HG03159 (cell line): Measurements from ENCODE around the gene NPS.

ENCODE experiments used
- ATAC-seq: cut with Tn5 transposase; IDR thresholded peaks from one replicate; pipeline ENCODE4 v1.9.1; 2021; ENCODE audit warnings: mild to moderate bottlenecking, moderate library complexity; ENCODE audit not compliant: unreplicated experiment

The NPS gene, protein sequence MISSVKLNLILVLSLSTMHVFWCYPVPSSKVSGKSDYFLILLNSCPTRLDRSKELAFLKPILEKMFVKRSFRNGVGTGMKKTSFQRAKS

DNA sequence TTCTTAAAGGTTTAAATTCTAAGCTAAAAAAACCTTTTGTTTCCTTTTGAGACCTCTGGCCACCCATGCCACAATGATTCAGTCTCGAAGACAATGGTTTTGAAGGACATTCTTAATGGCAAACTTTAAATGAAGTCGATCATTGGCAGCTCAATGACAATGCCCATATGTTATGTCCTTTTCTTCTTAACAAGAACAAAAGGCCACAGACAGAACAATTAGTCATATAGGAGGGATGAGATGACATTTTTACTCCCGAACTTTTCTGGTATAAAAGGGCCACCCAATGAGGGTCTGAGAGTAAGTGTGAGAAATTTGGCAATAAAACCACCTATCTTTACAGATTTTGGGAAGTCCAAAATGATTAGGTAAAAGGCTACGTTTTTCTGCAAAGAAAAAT is at the start of gene NPS:
NPS (plus strand) TSS at position 301 of the 400 bp plus-strand sequence; CDS start at position 361, 60 bp downstream.
- no peak for ATAC-seq

DNA sequence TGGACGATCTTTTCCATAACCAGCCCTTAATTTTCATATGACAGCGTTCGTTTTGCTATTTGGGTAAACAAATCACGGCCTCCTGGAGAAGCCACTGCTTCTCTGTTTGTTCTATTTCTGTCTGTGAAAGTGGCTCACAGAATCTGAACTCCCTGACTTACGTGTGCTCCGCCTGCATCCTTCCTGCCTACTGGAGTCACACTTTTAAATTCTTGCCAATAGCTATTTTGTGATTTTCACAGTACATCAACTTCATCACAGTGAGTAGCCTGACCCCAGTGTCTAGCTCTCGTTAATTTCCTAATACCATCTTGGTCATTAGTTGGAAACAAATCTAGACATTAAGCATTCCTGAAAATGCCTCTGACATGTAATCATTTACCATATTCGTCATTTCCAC is 49.0 kb upstream of the NPS start:
- ATAC-seq = no peak

DNA sequence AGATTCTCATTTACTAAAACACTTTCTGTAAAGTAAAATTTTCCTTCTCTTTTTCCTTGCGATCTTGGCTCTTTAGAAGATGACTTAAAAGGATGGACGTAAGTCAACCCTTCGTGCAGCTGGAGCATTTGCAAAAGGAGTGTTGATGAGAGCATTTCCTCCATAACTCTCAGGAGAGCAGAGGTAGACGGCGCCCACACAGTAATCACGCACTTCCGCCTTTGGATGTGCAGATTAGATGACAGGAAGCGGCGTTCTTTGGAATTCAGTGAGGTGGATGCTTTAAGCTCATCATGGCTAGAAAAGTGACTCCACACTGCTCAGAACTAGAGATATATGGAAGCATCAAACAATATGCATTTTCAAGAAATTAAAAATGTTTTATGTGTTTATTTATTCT is 43.0 kb upstream of the NPS start:
- no peak for ATAC-seq

DNA sequence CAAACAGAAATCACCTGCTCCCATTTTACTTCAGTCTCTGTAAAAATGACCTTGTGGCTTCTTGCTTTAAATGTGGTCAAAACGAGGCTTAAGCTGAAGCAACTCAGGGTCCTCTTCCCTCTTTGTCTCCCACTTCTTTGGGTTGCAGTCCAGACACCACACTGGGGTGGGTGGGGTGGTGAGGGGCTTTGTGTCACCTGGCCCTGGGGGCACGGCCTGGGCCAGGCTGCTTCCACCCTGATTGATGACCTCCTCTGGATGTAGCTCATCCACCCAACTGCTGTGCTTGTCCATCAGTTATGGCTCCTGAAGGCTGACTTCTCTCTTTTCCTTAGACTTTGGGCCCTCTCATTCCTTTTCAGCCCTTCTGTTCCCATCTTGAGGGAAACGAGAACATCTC is 26.8 kb upstream of the NPS start:
- no peak for ATAC-seq

DNA sequence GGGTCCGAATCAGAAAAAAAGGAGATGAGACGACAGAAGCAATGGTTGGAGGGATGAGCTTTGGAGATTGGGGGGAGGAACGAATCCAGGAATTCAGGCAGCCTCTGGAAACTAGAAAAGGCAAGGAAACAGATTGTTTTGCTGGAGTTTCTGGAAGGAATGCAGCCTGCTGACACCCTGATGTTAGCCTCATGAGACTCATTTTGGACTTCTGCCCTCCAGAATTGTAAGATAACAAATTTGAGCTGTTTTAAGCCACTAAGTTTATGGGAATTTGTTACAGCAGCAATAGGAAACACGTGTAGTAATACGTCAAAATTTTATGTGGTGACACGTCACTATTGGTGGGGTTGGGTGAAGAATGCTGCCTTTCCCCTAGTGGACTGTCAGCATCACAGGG is 25.6 kb upstream of the NPS start:
- ATAC-seq = no peak

DNA sequence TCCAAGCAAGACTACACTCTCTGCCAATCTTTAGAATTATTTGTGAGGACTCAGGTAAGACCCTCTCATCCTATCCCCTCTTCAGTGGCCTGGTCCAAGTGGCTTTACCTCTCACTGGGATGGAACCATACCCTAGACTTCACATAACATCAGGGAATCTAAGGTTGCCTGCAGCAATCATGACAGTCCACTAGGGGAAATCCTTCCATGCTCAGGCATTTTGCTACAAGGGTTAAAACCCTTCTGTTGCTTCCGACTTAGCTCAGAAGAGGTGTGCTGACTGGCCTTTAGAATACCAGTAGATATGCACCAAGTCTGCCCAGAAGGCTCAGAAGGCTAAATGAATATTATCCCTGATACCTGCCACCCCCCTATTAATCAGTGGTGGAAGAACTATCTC is 24.9 kb upstream of the NPS start:
- ATAC-seq = no peak

DNA sequence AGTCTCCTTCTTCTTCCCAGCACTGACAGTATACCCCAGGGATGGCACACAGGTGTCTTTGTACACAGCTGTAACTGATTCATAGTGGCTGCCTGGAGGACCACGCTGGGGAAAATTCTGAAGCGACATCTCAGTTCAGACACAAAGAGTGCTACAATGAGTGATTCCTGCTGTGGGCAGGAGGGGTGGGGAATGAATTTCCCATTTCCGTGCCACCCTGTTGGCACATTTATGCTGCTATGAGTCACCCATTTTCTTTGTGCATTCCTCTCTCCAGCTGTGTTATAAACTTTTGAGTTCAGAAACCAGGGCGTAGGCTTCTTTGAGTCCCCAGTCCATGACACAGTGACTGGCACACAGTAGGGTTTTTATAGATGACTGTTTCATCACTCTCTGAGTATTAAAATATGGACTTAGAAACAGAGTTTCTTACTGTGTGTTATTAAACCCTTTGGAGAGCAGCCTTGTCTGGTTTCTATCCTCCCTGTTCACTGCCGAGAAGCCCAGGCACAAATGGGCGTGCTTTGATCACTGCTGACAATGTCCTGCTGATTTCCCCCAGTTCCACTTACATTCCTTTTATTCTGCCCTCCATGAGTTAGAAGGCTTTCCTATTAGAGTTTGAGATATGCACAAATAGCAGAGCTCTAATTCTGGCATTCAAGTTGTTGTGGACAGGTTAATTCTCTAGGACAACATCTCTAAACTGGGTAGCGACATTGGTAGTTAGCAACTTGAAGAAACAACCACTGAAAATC is 24.0 kb upstream of the NPS start:
- no peak for ATAC-seq

DNA sequence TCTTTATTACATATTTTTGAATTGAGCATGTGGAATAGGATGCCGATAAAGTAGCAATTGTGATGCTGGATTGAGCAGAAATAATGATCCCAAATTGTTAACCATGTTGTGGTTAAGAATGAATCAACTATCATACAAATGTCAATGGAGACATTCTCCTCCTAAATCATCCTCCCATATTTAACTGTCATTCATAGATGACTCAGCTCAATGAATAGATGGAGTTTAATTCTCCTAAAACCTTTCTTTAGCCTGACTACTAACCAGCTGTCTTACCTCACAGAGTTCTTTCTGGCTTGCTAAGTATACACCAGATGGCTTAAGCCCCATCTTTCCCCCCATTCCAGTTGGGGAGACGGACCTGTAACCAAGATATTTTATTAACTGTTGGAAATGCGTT is 23.4 kb upstream of the NPS start:
- no peak for ATAC-seq

DNA sequence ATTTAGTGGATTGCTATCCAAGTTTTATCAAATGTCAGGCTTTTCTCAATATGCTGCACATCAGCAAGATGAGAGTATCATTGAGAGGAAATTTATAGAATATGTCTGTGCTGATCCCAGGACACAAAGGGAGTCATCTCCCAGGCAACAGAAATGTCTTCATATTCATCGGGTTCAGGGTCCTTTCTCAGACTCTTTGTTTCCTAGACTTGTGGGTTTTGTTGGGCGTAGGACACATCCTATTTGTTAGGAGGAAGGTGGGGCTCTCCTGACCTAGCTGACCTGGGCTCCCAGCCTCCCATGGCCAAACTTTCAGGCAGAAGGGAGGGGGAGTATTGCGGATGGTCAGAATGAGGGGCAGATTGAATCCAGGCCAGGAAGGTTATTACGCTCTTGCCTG is 22.9 kb upstream of the NPS start:
- ATAC-seq = no peak

DNA sequence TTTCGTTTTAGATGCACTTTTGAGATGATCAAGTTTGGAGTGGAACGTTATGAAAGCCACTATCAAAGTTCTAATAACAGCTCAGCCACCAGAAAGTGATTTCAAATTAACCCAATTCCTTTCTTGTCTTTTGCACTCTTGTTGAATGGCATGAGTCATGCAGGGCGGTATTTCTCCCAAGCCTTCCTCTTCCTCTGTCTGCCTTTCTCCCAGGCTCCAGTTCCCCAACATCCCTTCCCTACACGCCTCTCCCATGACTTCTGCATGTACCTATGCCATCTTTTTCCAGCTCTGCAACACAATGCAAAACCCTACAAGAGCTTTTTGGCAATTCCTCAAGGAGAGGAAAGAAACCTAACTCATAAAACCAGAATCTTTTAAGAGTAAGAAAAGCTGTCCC is 21.8 kb upstream of the NPS start:
- no peak for ATAC-seq

DNA sequence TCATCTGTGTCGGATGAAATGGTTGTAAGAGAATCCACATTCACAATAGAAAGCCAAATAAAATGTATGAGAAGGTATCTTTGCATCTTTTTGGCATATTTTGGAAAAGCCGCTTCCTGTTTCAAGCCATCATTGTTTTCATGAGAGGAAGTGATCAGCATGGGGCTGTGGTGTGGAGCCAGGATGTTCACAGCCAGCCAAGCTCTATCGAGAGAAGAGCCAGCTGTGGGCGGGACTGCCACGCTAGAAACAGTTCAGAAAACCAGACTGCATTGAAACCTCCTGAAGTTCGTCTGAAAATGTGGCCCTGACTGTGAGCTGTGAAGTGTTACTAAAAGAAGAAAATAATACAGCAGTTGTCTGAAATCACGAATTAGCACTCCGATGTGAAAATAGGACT is 21.2 kb upstream of the NPS start:
- ATAC-seq = no peak

DNA sequence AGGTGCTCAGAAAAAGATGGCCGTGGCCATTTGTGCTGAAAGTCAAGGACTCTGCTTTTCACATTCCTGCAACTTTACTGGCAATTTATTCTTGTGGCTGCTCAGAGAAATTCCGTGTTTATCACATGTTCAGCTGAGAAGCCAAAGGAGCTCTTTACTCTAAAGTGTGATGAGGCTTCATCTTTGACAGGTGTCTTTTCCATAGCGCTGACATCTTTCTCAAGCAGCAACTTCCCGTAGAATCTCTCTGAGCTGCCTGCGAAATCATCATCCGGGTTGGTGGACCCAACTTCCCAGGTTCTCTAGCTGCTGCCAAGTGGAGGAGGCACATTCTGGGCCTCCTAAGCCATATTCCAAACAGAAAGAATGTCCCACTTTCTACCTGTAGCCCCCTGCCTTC is 16.9 kb upstream of the NPS start:
- no peak for ATAC-seq

DNA sequence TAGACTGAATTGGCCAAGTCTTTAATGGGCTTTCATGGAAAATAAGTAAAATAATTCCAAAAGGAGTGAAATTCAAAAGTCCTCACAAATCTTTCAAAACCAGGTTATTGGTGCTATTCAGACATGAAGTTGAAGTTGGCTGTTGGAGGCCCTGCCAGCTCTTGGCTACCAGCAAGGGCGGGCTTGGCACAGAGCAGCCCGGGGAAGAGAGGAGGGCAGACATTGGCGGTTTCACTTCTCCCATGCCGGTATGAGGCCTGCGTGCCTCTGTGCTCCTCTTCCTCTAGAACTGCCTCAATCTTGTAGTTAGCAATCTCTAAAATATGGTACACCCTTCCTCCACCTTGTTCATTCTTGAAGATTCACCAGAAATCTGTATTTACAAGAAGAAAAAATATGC is 16.4 kb upstream of the NPS start:
- no peak for ATAC-seq

DNA sequence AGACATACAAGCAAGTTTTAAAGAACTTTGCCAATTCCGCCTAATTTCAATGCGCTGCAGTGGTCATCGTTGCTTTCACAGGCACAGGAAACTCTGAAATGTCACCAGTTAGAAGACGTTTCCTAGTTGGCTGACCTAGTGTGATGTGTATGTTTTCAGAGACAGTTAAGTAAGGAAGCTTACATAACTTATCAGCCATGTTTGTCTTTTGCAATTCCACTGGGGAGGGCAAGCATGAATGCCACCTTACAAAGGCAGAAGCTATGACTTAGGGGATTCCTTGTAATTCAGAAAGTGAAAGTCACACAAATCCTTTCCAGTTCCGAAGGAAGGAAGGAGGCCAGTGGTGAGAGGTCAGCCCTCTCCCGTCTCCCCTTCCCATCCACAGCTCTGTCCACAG is 15.0 kb upstream of the NPS start:
- ATAC-seq = no peak

DNA sequence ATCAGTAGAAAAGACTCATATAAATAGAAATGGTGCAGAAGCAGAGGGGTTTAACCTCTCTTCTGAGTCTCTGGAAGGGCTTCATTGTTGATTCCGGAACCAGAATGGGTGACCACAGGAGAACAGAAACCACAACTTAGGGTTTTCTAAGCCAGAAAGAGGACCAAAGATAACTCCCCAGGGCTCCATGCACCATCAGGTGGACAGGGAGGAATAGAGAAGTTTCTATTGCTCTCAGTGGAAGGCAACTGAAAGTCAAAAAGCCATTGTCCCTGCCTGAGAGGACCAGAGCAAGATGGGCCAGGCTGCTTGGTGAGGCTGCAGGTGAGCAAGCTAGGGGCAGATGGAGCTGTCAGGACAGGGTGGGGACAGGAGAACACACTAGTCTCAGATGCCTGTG is 14.6 kb upstream of the NPS start:
- no peak for ATAC-seq

DNA sequence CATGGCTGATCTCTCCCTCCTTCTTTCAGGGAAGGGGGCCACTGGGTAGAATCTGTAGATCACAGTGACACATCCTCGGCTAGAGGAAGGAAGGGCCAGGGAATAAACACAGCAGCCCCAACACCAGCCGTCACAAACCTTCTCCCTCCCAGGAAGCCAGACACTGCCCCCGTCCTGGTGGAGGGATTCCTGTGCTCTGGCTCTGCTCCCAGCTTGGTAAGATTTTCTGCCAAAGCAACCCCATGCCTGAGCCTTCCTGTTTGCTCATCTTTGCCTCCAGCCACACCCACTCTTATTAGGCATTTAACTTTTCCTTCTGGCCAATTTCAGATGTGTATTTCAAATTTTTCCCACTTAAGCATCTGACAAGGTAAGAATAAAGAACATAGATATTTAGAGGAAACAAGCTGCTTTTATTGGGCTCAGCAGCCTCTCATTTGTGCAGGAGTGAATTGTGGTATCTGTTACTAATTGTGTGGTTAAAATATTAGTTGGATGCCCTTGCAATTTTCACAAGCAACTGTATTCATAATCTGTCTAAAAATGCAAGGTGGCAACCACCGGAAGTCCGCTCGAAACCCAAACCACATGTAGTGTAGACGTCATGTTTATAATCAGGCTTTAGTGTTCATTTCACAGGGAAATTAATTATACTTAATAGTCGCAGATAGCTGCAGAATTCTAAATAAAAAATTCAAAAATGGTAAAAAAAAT is 13.2 kb upstream of the NPS start:
- no peak for ATAC-seq

DNA sequence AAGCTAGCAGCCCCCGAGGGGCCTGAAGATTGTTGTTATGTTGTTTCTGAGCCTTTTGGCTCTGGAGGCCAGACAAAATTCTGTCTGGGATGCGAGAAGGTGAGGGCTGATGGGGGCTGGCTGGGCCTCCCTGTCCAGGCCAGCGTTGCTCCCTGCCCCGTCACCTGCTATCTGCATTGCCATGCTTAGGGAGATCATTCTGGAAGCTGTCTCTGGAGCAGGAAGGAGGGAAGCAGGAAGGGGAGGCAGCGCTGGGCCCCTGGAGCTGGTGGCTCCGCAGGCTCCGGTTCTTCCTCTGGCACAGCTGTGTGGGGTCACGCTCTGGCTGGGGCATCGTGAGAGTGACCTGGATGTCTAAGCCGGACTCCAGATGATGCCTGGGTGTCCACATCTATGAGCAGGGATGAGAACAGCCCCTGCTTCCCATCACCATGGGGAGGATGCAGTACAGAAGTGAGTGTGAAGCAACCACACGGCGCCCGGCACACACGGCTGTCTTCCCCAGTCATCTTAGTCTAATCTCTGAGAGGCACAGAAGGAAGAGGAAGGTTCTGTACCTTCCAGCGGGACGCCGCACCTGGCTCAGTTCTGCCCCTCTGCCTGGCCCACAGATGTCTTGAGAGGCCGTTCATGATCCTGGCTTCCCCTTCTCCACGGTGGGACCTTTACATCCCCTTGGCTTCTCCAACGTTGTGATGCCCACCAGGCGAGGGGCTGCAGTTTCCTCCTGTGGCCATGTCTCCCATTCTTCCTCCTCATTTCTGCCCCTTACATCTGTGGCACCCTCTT is 11.9 kb upstream of the NPS start:
- no peak for ATAC-seq

DNA sequence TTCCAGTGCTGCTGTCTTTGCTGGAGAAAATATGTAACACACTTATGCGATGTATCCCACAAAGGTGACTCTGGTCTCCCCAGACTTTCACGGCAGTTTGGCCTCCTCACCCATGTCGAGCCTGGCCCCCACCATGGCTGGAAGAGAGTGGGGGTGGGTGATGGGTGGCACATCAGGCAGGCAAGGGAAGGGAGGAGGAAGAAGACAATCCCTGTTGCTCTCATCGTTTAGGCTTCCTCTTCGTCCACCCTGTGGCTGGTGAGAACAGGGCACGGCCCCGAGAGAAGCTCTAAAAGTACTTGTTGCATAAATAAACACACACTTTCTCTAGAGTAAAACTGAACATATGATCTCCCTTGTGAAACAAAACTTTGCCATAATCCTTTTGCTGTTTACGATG is 11.2 kb upstream of the NPS start:
- no peak for ATAC-seq

DNA sequence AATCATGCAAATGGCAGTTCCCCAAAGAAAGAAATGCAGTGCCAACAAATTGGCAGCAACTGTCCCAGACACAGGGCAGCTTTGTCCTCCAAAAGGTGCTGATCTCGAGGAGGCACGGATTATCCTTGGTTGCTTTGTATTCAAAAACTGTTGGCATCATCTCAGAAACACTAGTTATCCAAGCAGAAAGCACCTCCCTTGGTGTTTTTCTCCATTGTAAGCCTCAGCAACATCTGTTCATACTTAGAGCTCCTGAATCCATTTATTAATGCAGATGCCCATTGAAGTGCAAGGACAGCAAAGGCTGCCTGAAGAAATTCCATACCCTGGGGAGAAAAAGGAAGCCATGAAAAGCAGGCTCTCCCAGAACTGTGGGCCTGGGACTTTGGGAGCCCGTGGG is 1.1 kb upstream of the NPS start:
- no peak for ATAC-seq

DNA sequence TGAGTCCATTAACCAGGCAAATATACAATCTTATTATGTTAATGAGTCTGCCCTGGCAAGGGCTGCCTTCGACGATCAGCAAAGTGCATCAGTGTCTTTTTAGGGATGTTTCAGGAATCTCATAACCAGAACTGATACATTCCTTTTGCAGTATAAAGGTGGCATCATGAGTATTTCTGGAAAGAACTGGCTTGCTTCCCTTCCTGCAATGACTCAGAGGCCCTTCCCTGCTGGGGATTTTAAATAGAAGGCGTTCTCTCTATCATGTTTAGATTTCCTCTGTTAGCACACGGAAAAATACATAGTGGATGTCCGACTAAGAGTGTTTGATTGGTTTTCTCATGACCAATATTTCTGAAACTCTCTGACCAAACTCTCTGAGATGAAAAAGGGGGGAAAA is 1.8 kb downstream of the NPS start:
- ATAC-seq = no peak

DNA sequence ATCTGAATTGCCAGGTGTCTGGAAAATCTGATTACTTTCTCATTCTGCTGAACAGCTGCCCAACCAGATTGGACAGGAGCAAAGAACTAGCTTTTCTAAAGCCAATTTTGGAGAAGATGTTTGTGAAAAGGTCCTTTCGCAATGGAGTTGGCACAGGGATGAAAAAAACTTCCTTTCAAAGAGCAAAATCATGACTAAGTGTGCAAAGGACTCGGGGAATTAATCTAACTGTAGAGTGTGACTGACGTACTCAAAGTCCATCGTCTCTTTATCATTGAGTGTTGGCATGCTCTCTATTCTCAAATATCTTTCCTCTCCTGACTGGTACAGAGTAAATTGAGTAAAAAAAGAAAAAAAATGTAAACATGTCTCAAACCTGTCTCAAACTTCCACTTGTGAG is 3.3 kb downstream of the NPS start:
- ATAC-seq = no peak

DNA sequence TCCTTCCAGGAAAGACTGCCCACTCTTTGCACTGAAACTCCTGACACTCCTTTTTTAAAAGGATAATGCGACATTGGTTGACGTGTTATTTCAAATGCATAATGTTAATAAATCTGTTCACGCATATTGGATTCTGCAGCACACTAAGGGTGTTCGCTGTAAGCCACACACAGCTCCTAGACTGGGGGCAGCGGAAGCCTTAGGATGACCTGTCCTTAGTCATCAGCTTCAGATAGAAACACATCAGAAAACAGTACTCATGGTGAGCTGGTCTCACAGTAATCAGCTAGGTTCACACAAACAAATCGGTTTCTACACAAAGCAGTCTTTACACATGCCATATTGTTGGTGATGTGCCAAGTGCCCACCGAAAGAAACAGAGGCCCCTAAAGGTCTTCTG is 4.3 kb downstream of the NPS start:
- ATAC-seq = no peak
